Stimulated activated CD4-positive, alpha-beta T cell treated with anti-CD3 and anti-CD28 coated beads, Interleukin-2, amount 100 ng/mL, for 24 hours (primary cell): ENCODE data around the gene CCDC27.

ENCODE experiments used
- DNase-seq, 2 donors: peaks; one replicate each; pipeline ENCODE4 v3.0.0-alpha.2; 2020

CCDC27 gene

GRCh38 chr1:3777647-3778589 lies 25.7 kb downstream of the CCDC27 start:
- DNase-seq = no peak

GRCh38 chr1:3778590-3779264 lies 26.5 kb downstream of the CCDC27 start:
- no peak for DNase-seq

DNA sequence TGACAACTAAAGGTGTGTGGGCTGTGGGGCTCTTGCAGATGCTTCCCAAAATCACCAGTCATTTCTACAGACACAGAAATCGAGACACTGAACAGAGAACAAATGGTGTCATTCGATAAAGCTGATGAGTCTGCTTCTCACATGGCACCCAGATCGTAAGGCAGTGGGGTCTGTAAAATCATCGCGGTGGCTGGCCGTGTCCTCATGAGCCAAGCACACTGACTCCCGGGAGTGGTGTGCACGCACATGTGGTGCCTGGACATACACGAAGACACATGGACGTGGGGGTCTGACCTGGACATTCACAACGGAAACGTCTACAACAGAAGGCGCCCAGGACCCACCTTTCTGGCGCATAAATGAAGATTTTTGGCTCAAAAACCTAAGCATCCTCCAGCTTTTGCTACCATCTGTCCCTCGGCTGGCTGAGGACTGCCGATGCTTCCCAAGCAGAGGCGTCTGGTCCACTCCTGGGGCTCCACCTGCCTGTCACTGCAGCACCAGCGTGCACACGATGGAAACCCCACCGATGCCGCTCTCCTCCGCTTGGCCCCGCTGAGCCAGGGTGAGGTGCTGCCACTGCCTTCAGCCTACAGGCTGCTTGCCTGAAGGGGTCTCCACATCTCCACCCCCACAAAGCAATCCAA lies 27.1 kb downstream of the CCDC27 start:
- DNase-seq = no peak

DNA sequence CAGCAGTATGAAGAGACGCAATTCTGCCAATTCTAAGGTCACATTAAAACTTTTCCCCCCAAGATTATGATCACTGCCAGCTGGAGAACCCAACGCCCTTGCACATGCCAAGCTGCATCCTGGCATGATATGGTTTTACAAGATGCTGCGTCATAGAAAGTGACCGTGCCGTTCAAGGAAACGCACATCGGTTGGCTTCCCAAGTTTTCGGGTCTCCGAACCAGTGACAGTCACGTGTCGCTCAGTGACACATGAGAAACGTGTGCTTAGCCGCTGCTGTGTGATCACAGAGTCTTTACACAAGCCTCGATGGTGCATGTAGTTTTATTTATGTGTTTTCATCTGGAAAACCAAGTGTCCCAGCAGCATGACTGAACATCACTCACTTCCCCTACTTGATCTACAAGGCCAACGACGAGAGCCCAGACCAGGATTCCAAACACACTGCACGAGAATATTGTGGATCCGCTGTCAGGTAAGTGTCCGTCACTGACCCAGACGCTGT lies 27.7 kb downstream of the CCDC27 start:
- DNase-seq = no peak

- no peak for DNase-seq
Measured at GRCh38 chr1:3780901-3781300, 28.7 kb downstream of the CCDC27 start.

DNA sequence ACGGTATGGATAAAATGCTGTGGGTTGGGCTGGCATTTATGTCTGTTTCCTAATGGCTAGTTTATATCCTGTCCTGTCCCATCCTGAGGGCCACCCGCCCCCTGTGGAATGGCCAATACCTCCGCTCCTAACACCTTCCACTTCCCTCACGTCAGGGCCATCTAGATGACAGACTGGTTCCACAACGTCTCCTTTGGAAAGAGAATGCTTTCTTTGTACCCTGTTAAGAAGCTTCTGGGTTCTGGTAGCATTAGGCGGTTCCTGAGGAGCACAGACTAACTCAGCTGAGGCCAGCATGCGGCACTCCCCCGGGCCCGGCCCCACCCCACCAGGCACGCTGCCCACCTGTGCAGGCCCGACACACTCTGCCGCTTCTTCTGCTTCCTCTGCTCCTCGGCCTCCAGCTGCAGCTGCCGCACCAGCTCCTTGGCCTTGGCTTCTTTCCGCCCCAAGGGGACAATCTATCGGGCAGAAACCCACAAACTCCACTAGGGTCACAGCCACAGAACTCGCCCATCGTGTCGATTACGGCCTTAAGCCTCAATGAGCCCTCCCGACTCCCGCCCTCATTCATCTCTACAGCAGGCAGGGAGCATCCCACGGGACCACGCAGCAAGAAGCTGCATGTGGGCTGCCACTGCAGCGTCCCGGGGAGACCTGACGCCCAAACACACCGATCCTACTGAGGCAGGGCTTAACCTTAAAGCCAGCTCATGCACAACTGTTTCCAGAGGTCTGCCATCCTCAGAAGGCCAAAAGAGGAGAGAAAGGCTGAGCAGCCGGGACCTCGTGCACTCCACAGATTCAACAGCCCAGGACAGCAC lies 31.6 kb downstream of the CCDC27 start:
- DNase-seq = no peak

- no peak for DNase-seq
Measured at GRCh38 chr1:3785045-3785444, 32.8 kb downstream of the CCDC27 start.

DNA sequence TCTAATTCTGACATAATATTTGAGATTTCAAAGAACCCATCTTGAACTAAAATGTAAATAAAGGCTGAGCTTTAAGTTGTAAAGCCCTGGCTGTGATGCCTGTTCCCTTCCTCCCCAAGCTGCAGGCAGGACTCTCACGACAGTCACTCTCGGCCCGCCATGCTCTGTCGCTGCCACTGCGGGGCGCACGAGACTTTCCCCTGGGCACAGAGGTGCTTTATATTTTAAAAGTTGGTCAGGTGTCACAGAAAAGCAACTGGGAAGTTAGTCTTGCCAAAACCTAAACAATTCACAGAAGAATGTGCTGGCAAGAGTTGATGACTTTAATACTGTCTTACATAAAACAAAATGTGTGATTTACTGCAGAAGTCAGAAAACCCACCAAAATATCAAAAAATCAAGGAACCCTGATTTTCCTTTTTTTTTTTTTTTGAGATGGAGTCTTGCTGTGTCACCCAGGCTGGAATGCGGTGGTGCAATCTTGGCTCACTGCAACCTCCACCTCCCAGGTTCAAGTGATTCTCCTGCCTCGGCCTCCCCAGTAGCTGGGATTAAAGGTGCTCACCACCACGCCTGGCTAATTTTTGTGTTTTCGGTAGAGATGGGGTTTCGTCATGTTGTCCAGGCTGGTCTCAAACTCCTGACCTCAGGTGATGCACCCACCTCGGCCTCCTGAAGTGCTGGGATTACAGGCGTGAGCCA lies 33.4 kb downstream of the CCDC27 start:
- peak in 1 of 2 donors; percentile 29 for DNase-seq

- DNase-seq = no peak
Measured at GRCh38 chr1:3786468-3787348, 34.5 kb downstream of the CCDC27 start.

DNA sequence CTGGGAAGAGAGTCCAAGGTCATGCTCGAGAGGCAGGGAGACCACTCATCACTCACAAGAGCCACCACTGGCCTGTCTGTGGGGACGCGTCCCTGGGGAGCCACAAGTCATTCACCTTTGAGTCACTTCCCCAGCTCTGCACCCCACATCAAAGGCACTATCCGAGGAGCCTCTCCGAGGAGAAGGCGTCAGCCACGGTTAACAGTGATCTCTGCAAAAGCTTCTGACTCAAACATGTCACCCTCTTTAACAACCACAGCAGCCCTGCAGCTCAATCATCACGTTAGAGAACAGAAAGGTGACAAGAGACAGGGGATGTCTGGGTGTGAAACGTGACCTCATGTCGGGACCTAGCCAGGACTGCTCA lies 35.1 kb downstream of the CCDC27 start:
- peak; percentile 47 to 66 for DNase-seq

DNA sequence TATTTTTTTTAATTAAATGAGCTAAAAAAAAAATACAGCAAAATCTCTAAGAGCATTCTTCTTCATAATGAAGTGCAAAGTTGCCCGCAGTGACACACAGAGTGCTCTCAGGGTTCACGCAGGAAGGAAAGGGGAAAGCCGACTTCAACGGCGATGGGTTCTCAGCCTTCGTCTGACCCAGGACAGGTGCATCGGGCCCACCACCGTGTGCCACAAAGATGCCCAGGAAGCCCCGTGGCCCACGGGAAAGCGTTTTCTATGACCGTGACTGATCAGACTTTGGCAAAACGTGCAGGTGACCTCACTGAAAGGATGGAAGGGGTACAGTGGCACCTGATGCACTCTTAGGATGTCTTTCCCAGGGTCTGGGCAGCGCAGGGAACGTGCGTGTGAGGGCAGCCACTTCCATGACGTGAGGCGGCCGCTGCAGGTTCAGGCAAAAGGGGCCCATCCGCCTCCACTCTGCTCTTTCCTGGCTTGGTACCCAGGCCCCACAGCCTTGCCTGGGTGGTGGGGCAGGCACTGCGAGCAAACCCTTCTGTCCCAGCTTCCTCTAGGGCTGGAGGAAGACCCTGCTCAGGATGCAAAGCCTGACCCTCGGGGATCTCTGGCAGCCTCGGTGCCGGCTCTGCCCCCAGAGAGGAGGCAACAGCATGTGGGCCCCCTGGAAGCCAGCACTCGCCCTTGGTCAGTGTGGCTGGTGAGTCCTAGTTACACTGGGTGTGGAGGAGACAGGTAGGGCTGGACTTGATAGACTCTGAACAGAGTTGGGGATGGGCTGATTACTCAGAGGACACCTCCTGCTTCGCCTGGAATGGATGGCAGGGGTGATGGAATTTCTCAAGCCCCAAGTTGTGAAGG lies 35.7 kb downstream of the CCDC27 start:
- no peak for DNase-seq

DNA sequence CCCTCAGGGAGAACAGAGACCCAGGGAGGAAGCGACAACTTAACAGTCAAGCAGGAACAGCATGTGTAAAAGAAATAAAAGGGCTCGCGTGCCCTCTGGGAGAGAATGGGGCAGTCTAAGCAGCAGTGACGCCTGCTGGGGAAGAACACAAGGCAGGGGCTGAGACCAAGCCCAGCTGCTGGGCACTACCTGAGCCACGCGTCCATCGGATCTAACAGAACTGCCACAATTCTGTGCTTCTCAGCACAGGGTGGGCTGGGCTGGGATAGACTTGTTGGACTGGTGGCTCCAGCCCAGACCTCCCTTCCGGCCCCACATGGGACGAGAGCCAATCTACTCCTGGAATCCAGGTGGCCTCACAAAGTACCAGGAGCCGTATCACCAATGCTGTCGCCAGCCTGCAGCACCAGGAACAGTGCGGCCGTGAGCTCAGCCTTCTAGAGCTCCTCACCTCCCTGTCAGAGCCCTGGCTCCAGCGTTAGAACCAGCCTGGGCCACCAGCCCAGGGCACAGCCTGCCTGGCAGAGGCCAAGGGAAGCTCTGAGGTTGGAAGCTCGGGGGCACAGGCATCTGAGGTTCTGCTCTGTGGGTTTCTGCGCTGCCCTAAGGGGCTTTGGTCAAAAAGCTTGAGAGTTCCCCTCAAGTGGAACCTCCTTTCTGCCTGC lies 36.6 kb downstream of the CCDC27 start:
- DNase-seq = no peak

DNA sequence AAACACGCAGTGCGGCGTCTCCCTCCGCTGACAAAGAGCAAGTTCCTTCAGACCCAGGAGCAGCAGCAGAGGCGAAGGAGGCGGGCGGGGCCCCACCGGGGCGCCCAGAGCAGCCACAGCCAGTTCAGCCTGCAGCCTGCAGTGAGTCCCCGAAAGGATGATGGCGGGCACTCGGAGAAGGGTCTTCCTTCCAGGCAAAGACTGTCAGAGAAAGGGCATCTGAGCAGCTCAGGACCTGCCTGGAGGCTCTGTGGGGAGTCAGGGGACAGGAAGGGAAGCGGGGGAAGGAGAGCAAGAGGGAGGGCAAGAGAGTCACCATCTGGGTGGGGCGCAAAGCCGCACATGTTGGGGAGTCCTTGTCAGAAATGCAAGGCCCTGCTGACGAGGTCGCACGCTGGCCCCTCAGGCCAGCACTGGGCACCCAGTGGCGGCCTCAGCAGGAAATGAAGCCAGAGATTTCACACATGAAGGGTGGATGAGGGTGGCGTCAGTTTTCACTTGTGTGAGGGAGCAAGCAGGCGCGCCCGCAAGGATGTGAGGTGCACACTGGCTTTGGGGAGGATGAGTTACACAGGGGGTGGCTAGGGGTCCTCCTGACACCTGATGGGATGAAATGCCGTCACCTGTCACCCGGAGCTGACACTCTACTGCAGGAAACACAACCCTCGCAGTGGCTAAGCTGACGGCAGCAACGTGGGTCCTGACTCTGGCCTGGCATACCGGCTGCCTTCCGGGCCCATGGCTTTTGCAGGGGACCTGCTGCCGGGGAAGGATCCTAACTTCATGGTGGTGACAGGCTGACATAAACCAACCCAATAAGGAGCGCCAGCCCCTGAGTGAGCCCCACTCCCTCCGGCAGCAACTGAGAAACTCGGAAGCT lies 37.4 kb downstream of the CCDC27 start:
- DNase-seq = no peak

DNA sequence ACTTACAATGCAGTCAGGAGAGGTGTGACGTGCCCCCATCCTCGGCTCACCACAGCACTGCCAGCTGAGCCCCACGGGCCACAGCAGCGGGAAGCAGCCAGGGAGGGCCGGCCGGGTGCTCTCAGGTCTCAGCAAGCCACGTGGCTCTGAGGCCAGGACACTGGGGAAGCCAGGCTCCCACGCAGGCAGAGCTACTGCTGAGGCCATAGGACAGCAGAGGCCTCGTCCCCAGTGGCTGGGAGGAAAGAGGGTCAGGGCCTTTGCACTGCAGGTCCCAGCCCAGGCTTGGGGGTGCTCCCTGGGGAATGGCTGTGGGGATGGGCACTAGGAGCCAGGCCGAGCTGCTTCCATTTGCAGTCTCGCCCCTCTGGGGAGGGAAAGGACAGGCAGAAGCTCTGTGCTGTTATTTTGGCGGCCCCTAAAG lies 38.3 kb downstream of the CCDC27 start:
- no peak for DNase-seq

DNA sequence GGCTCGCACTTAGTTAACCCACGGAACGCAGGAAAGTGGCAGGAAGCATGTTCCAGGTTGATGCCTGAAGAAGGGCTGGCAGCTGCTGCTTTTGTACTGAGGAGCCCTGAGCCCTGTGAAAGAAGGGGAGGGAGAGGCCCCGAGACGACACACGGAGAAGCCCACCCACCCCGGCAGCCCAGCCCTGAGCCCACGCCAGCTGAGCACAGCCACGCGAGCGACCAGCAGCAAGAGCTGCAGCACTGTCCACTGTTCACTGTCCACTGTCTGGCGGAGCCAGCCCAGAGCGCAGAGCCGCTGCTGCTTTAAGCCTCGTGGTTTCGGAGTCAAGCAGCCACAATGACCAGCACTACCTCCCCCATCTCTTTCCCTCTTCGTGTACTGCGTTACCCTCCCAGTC lies 38.7 kb downstream of the CCDC27 start:
- no peak for DNase-seq

DNA sequence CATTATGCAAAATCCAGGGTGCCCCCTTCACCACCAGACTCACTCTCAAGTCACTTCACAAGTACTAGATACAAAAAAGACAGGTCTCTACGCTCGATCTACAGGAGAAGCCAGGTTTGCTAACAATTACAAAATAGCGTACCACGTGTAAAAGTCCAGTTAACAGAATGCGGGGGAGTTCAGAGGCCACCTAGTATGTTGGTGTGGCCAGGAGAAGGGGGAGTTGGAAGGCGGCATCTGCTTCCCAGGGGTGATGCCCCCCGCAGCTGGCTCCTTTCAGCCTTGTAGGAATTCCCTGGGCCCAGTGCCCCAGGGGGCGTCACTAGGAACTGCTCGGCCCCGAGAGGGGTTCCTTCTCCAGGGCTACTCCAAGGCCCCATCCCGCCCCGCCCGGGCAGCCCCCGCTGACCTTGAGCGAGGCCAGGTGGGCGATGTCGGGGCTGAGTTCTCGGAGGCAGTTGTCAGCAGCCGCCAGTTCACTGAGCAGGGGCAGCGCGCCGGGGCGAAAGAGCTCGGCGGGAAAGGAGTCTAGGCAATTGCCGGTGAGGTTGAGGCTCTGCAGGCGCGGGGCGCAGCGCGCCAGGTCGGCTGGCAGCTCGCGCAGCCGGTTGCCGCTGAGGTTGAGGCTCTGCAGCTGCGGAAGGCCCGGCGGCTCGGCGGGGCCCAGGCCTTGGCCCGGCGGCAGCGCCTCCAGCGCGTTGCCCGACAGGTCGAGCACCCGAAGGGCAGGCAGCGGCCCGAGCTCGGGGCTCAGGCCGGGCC lies 43.4 kb downstream of the CCDC27 start:
- peak in 1 of 2 donors; percentile 15 for DNase-seq
